Keratinocyte (primary cell): ENCODE measurements around the gene CNOT4.

Experiments
- CTCF ChIP-seq, 3 experiments: IDR thresholded peaks in 1 of 3; conservative IDR thresholded peaks in 1 of 3; optimal IDR thresholded peaks in 1 of 3; 2 replicates in 2 of 3; 3 replicates in 1 of 3; pipeline versions ENCODE3 to v1.5.1; 2011; ENCODE audit warnings: low read length in 3 of 3, mild to moderate bottlenecking in 3 of 3, moderate library complexity in 2 of 3, control low read depth in 1 of 3, inconsistent platforms in 1 of 3; ENCODE audit not compliant: insufficient read depth in 2 of 3; ENCODE audit errors: extremely low read depth in 1 of 3
- EZH2 ChIP-seq: IDR thresholded peaks from one replicate; pipeline ENCODE4 v1.6.1; 2012; ENCODE audit warnings: inconsistent platforms, mild to moderate bottlenecking, low read length, moderate library complexity

DNA sequence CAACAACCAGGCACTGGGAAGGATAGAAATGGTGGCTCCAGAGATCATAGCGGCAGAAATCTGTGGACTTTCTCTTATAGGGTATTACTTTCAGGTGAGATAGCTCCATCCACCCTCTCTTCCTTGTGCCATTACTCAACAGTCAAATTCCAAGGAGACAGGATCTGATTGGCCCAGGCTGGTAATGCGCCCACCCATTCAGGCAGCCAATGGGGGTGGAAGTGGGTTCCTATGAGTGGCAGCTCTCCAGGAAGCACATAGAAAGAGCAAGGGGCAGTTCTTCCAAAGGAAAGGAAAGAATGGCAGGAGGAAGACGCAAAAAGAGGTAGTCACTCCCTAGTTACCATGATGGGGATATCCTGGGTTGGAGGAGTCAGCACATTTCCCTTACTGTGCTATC is 181.8 kb downstream of the CNOT4 start:
- TF ChIP-seq CTCF (optimal IDR thresholded peaks at IDR 0.05 in 1 of 3, IDR thresholded peaks at IDR 0.05 in 1 of 3, conservative IDR thresholded peaks at IDR 0.05 in 1 of 3; ENCODE audit: extremely low read depth in 1 of 3, insufficient read depth in 2 of 3, low read length in 3 of 3): no peak
- no peak for TF ChIP-seq EZH2
